NCI-H1105 treated with DMSO at 0.1 percent for 48 hours (cell line): ENCODE results near the gene CNOT9.
A peak's percentile ranks its signal among the peaks of the same experiment; 100 is the strongest.
"Not testable (repeated sequence)": the region's sequence is repeated elsewhere in the genome, so short reads cannot be mapped to it uniquely, and the experiment has no call there.

ENCODE experiments used
- DNase-seq: peaks from one replicate; lab custom pipeline; 2025; lab: John Stamatoyannopoulos, UW

Gene CNOT9, protein sequence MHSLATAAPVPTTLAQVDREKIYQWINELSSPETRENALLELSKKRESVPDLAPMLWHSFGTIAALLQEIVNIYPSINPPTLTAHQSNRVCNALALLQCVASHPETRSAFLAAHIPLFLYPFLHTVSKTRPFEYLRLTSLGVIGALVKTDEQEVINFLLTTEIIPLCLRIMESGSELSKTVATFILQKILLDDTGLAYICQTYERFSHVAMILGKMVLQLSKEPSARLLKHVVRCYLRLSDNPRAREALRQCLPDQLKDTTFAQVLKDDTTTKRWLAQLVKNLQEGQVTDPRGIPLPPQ

DNA sequence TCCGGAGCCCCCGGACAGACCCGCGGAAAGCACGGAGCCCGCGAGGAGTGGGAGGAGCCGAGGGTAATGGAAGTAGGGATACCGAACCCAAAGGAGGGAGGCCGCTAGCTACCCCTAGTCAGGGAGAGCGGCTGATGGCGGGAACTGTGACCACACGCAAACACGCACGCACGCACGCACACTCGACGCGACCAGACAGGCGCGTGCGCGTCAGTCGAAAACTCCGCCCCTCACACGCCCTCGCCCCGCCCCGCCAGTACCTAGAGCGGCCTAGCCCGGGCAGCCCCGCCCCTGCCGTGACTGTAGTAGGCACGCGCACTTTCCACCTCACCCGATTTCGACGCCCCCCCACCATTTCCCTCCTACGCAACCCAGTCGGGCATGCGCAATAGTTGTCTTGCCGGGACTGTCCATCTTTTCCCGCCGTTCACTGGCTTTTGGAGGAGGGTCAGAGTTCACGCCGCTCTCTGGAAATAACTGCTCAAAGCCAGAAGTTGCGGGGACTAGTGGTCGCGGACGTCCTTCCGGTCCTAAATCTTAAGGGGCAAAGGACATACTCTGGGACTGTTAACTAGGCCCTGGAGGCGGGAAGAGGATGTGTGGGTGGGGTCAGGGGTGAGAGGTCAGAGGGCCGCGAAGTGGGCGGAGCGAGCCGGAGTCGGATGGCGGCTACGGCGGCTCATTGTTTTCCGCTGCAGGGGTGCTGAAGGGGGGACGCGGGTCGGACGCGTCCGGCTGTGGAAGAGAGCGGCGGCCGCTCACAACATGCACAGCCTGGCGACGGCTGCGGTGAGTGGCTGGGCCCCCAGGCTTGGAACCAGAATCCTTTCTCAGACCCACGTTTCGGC, at the start of gene CNOT9, which contains the start of gene USP37:
TSS of gene CNOT9 (plus strand) at position 650 of the 848 bp plus-strand sequence. CDS start at position 766, 116 bp downstream.
TSS of gene USP37 (minus strand) at position 162 of the 848 bp plus-strand sequence. CDS start 9,698 bp downstream, outside the sequence.
- peak; percentile 97 for DNase-seq

DNA sequence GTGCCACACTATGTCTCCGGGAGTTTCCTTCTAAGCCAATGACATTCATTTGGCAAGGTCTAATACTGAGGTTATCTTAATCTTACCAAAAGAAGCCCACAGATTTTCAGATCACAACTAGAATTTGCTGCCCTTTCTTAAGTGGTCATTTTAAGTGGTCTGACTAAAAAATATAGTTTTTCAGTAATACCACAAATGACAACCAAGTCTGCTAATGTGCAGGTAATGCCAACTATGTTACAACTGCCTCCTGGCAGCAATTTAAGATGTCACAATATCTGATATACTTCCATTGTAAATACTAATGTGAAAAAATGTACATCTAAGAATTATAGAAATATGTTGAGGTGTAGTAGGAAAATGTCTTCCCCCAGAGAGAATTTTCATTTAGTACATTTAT, 49.8 kb upstream of the CNOT9 start:
- DNase-seq = no peak

DNA sequence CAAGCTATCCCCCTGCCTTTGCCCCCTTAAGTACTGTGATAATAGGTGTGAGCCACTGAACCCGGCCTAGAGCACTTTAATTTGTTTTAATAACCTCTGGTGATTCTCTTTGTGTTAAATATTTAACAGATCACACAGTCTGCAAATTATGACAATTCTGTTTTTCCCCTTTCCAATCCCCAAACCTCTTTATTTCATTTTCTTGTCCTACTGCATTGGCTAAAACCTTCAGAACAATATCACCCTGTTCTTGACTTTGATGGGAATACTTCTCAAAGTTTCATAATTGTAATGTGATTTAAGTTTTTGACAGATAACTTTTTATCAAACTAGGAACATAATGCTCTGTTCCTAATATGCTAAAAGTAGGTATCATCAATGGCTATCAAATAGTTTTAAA, 45.0 kb upstream of the CNOT9 start:
- no peak for DNase-seq

DNA sequence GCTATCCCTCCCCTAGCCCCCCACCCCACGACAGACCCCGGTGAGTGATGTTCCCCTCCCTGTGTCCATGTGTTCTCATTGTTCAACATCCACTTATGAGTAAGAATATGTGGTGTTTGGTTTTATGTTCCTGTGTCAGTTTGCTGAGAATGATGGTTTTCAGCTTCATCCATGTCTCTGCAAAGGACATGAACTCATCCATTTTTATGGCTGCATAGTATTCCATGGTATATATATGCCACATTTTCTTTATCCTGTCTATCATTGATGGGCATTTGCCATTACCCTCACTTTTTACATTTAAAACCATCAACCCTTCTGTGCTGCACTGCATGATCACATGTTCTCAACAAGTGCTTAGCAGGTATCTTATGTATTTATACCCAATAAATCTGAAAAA, 40.2 kb upstream of the CNOT9 start:
- not testable (repeated sequence) for DNase-seq

DNA sequence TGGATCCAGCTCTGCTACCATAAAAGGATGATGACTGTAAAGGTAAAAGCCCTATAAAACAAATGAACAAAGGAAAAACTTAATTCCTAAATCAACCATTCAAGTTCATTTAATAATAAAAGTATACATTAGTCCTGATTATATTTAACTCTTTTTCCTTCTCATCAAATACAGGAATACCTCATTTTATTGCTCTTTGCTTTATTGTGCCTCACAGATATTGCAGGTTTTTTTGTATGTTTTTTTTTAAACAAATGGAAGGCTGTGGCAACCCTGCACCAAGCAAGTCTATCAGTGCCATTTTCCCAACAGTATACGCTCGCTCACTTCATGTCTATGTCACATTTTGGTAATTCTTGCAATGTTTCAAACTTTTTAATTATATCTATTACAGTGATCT, 38.6 kb upstream of the CNOT9 start:
- DNase-seq = no peak

DNA sequence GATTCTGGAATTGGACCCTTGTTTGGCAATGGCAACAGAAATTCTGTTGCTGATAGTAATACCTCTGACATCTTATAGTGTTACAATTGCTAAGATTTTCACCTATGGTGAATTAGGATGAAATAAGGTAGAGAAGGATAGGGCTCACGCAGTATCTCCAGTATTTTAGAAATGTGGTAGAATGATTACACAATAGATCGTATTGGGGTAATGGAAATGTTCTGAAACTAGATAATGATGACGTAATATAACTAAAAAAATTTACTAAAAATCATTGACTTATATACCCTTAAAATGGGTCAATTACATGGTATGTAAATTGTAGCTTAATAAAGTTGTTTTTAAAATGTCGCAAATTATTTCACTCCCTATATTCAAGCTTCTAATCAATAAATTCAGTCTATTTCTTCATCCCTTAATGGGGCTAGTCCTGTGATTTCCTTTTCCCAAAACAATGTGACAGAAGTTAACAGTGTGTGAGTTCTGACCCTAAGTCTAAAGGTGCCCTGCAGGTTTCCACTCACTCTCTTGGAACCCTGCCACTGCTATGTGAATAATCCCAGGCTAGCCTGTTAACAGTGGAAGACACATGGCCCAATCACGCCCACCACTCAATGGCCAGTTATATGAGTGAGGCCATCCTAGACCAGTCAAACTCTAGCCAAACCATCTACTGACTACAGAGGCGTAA, 31.7 kb upstream of the CNOT9 start:
- no peak for DNase-seq

DNA sequence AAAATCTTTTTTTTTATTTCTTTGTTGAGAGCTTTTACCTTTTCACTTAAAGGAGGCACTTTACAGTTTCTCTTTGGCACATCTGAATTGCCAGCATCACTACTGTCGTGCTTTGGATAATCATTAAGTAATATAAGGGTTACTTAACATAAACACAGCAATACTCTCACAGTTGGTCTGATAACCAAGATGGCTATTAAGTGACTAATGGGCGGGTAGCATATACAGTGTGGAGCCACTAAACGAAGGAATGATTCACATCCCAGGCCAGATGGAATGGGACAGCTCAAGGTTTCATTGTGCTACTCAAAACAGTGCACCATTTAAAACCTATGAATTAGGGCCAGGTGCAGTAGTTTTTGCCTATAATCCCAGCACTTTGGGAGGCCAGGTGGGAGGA, 28.6 kb upstream of the CNOT9 start:
- DNase-seq = no peak

DNA sequence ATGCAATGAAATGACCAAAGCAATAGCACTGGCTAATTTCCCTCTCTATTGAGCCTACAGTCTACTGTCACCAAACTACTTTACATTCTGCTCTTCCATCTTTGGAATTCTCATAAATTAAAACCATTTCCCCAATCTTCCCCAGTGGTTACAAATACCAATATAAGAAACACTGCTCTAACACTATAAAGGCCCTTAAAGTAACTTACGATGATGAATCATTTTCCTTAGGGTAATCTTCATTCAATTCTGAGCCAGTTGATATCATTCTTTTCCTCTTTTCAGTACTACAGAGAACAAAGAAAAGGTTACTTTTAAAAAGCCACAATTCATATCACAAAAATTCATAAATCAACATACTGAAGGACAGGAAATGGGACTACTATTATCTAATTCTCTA, 22.6 kb upstream of the CNOT9 start:
- DNase-seq = no peak

DNA sequence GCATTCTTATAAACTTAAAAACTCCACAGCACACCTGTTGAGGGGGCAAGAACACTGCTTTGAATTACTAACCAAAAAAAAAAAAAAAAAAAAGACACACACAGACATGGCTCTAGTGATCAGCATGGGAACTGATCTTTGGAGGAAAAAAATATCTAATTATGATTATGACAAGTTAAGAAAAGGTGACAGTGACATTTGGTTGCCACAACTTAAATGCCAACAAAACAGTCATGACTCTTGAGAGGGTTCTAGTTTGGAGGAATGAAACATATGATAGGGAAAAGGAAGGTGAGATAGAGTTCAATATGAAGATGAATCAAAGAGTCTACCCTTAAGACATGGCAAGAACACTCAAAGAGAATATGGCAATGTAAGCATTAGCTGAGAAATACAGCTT, 21.1 kb upstream of the CNOT9 start:
- no peak for DNase-seq

DNA sequence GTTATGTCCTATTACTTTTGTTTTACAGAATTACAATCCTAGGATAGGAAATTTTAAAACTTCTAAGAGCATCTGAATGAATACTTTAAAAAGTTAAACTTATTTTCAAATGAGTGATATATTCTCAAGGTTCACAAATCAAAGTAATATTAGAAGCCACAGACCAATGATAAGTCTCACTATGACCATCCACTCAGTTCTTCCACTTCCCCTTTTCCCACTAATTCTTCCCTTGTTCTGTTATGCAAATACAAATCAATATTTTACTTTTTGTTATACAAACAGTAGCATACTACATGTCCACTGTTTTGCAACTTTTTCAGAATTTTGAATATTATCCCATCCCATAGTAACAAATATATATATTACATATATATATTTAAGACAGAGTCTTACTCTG, 20.7 kb upstream of the CNOT9 start:
- DNase-seq = no peak

DNA sequence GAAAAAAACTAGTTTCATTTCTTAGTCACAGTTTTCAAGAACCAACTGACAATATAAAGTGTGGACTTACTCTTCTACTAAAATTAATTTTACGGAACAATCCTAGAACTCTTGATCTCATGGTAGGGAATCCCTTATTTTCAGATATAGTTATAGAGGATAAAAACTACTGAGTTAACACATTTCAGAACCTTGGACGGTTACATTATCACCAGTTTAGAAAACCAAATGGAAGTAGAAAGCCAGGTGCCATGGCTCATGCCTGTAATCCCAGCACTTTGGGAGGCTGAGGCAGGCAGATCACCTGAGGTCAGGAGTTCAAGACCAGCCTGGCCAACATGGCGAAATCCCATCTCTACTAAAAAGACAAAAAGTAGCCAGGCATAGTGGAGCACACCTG, 14.4 kb upstream of the CNOT9 start:
- DNase-seq = not testable (repeated sequence)

DNA sequence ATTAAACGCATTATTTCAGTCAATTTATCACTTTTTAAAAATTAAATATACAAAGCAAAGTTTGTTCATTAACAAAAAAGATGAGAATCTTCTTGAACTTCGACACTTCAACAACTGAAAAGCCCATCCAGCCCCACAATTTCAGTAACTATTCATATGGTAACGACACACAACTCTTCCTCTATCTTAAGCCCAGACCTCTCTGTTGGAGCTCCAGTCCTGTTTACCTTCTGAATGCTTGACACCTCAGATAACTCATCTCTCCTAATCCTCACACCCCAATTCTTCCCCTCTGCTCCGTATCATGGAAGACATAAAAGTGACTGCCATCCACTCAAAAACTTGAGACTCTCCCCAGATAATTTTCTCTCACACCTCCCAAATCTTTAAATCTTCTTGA, 13.1 kb upstream of the CNOT9 start:
- no peak for DNase-seq

DNA sequence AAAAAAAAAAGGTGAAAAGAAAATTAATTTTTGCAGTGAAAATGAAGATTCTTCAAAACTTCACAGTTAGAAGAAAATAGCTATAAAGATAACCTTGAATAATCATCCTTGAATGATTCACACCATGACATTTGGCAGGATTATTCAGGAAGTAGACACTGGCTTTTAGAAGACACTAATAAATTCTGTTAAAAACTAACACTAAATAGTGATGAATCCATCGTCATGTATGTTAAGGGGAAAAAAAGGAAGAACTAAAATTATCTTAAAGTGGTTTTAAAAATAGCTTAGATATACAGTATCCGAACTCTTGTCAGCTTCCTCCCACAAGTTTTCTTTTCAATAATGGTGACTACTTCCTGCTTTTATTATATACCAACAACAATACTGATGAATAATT, 10.7 kb upstream of the CNOT9 start:
- no peak for DNase-seq

DNA sequence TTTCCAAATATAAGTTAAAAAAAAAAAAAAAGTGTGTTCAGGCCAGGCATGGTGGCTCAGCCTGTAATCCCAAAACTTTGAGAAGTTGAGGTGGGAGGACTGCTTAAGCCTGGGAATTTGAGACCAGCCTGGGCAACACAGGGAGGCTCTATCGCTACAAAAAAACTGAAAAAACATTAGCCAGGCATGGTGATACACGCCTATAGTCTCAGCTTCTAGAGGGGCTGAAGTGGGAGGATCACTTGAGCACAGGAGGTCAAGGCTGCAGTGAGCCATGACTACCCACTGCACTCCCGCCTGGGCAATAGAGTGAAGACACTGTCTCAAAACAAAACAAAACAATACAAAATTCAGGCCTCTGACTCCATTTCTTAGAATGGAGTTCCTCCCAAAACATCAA, 9.7 kb upstream of the CNOT9 start:
- no peak for DNase-seq

DNA sequence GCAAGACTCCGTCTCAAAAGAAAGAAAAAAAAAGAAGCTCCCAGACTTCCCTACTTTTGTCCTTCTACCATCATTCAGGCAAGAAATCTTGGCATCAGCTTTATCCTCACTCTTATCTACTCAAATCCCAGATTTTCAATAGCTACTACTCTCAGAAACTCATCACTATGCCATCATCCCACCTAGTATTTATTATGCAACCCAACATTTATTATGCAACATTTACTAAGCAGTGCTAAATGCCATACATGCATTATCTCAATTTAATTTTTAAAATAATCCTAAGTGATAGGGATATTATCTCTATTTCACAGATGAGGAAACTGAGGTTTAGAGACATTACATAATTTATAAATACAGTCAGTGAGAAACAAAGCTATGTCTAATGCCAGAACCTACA, 4.6 kb upstream of the CNOT9 start:
- no peak for DNase-seq

DNA sequence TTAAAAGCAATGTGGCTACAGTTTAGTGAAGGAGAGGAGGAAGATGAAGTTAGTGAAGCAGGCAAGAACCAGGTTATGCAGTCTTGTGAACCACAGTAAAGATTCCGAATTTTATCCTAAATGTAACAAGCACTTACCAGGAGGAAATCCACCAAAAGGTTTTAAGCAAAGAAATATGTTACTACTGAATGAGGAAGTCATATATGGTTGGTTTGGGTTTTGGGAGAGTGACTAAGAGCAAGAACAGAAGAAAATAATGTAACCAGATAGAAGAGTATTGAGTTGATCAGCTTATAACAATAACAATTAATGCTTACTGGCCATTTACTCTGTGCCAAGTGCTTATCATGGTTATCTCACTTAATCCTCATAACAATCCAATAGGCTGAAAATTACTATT, 2.3 kb upstream of the CNOT9 start:
- DNase-seq = no peak

DNA sequence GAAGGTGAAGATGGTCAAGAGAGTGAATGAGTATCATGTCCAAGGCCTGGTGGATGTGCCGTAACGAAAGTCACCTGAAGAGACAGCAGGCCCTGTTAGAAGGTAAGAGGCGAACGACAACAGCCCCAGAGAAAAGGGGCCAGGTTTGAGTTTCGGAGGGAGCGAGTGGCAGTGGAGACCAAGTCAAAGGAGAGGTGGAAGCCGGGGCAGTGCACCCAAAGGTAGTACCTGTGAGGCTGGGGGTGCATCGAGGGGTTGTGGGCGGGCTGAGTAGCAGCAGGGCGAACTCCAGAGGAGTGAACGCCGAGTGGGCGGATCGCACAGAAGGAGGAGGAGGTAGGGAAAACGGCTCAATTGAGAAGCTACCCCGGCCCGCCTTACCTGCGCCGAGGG, 846 bp upstream of the CNOT9 start:
- DNase-seq = peak; percentile 69

DNA sequence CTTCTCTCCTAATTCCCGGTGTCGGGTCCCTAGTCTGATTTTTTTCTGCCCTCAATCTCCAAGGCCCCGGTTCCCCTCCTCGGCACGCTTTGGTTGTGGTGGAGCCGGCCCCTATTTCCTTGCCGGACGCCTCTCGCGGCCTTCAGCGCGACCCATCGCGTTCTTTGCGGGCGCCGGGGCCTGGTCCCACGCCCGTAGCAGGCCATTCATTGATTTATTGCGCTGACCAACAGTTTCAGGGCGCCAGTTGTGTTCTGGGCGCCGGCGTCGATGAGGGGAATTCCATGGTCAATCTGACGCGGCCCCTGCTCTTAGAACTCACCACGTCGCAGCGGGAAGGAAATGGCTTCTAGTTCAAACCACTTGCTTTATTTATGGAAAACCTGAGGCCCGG, 396 bp downstream of the CNOT9 start:
- DNase-seq = peak; percentile 29

DNA sequence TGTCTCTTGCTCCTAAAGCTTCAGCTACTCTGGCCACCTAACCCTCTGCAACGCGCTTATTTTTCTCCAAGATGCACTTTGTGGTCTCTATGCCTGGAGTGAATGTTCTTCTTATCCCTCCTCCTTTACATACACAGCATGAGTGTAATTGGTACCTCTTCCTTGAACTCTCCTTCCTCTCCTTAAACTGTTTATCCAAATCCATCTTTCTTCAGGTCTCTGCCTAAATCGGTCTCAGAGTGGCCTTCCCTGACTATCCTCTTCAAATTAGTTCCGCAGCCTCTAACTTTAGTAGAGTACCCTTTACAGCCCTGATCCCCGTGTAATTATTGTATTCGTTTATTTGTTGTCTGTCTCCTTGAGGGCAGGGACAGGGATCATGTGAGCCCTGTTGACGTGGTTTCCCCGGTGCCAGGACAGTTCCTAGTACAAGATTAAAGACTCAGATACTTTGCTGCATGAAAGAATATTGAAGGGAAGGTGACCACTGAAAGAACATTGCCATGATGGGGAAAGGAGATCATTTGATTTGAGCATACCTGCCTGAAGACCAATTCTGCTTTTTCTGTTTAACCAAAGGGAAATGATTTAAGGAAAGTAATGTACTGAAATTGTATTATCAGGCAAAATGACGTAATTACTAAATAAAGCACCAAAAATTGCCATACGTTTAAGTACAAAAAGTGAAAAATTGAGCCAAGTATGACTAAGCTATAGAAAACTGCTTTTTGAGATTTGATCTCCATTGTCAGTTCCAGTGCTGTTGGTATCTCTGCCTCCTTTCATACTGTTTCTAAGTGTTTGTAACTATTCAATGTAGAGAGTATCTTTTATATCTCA, 1.2 kb downstream of the CNOT9 start:
- DNase-seq = no peak

DNA sequence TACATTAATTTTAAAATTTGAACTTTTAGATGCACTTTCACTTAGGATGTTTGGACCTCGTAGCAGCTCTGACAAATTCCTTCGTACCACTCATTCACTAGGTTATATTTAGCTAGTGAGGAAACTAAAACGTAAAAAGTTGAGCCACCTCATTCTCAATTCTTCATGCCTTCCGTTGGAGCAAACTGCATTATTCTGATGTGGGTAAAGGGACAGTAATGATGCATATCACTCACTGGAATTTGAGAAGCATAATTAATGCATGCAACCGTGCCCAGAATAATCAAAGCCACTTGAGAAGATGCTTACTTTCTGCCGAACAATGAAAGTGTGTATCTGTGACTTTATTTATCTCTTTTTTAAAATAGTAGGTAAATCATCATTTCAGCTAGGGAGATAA, 2.2 kb downstream of the CNOT9 start:
- DNase-seq = no peak

DNA sequence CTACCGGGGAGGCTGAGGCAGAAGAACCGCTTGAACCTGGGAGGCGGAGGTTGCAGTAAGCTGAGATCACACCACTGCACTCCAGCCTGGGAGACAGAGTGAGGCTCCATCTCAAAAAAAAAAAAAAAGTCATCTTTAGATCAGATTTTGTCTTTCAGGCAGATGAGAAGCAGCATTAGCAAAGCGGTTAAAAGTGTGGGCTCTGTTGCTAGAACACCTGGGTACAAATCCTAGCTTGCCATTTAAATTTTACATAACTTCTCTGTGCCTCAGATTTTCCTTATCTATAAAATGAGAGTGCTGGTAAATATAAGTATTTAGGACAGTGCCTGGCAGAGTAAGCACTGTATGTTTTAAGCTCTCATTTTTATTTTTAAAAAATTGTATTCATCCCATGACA, 8.2 kb downstream of the CNOT9 start:
- DNase-seq = no peak
